H9 (cell line): ENCODE measurements around the gene INCENP. TPM values are rescaled to one million over a fixed set of nuclear protein-coding genes. Genes with fewer than 3 reads are reported as not detected.

Source experiments
- DNase-seq: peaks from one replicate; pipeline ENCODE4 v3.0.0-alpha.2; 2017
- H2AFZ ChIP-seq: one replicate; pipeline ENCODE4 v1.6.1; 2013; ENCODE audit warnings: mild to moderate bottlenecking, low read length, control low read depth, moderate library complexity
- H2AK5ac ChIP-seq: 2 replicates; pipeline ENCODE4 v1.6.1; 2013; ENCODE audit warnings: low read length, control low read depth, mixed read lengths; ENCODE audit not compliant: insufficient read length
- H2BK120ac ChIP-seq: one replicate; pipeline ENCODE4 v1.6.1; 2013; ENCODE audit warnings: low read depth, mild to moderate bottlenecking, low read length, control low read depth, inconsistent platforms; ENCODE audit not compliant: poor library complexity, severe bottlenecking
- H2BK12ac ChIP-seq: 2 replicates; pipeline ENCODE4 v1.6.1; 2013; ENCODE audit warnings: low read length, control low read depth, mixed read lengths, low read depth; ENCODE audit not compliant: insufficient read length
- H2BK15ac ChIP-seq: 2 replicates; pipeline ENCODE4 v1.6.1; 2013; ENCODE audit warnings: low read depth, low read length, control low read depth
- H2BK20ac ChIP-seq: one replicate; pipeline ENCODE4 v1.6.1; 2013; ENCODE audit warnings: low read depth, mild to moderate bottlenecking, low read length, control low read depth, inconsistent platforms; ENCODE audit not compliant: poor library complexity, severe bottlenecking
- H2BK5ac ChIP-seq: 2 replicates; pipeline ENCODE4 v1.6.1; 2013; ENCODE audit warnings: low read length, control low read depth, mixed read lengths; ENCODE audit not compliant: insufficient read length
- H3K14ac ChIP-seq: 2 replicates; pipeline ENCODE4 v1.6.1; 2013; ENCODE audit warnings: low read length, control low read depth; ENCODE audit not compliant: insufficient read depth
- H3K18ac ChIP-seq: 2 replicates; pipeline ENCODE4 v1.6.1; 2013; ENCODE audit warnings: low read depth, mild to moderate bottlenecking, mixed read lengths, low read length, control low read depth; ENCODE audit not compliant: insufficient read length
- H3K23ac ChIP-seq: 2 replicates; pipeline ENCODE4 v1.6.1; 2013; ENCODE audit warnings: low read length, control low read depth, mixed read lengths, low read depth; ENCODE audit not compliant: insufficient read length
- H3K23me2 ChIP-seq: 2 replicates; pipeline ENCODE4 v1.6.1; 2013; ENCODE audit warnings: low read depth, mild to moderate bottlenecking, mixed read lengths, low read length, control low read depth; ENCODE audit not compliant: insufficient read length, poor library complexity, severe bottlenecking
- H3K27ac ChIP-seq: 2 replicates; pipeline ENCODE4 v1.5.1; 2013; ENCODE audit warnings: low read length, control low read depth, mixed read lengths, low read depth; ENCODE audit not compliant: insufficient read length
- H3K27me3 ChIP-seq: 2 replicates; pipeline ENCODE4 v1.6.1; 2013; ENCODE audit warnings: low read length, control low read depth, inconsistent platforms; ENCODE audit not compliant: insufficient read depth
- H3K4ac ChIP-seq: 2 replicates; pipeline ENCODE4 v1.6.1; 2013; ENCODE audit warnings: low read depth, mild to moderate bottlenecking, control low read depth, inconsistent platforms, low read length, moderate library complexity
- H3K4me1 ChIP-seq: 2 replicates; pipeline ENCODE4 v1.6.1; 2013; ENCODE audit warnings: low read length, control low read depth, inconsistent platforms; ENCODE audit not compliant: insufficient read depth
- H3K4me2 ChIP-seq: 2 replicates; pipeline ENCODE4 v1.6.1; 2013; ENCODE audit warnings: low read length, control low read depth, mixed read lengths; ENCODE audit not compliant: insufficient read length, insufficient read depth
- H3K56ac ChIP-seq: 2 replicates; pipeline ENCODE4 v1.6.1; 2013; ENCODE audit warnings: low read depth, mild to moderate bottlenecking, mixed read lengths, low read length, control low read depth; ENCODE audit not compliant: insufficient read length
- H3K79me1 ChIP-seq: 2 replicates; pipeline ENCODE4 v1.6.1; 2013; ENCODE audit warnings: low read depth, mild to moderate bottlenecking, moderate library complexity, low read length, control low read depth, inconsistent platforms; ENCODE audit not compliant: insufficient read depth, poor library complexity, severe bottlenecking
- H3K79me2 ChIP-seq: 2 replicates; pipeline ENCODE4 v1.6.1; 2013; ENCODE audit warnings: low read length, control low read depth, inconsistent platforms; ENCODE audit not compliant: insufficient read depth
- H3K9ac ChIP-seq: 2 replicates; pipeline ENCODE4 v1.6.1; 2013; ENCODE audit warnings: low read length, control low read depth, mixed read lengths; ENCODE audit not compliant: insufficient read length; ENCODE audit errors: extremely low read depth
- H3K9me3 ChIP-seq: one replicate; pipeline ENCODE4 v1.6.1; 2013; ENCODE audit warnings: low read depth, low read length, inconsistent platforms; ENCODE audit not compliant: control insufficient read depth
- H3T11ph ChIP-seq: one replicate; pipeline ENCODE4 v1.6.1; 2013; ENCODE audit warnings: mild to moderate bottlenecking, low read length, control low read depth, inconsistent platforms
- H4K20me1 ChIP-seq: one replicate; pipeline ENCODE4 v1.6.1; 2013; ENCODE audit not compliant: control insufficient read depth, insufficient read length, insufficient read depth
- H4K5ac ChIP-seq: 2 replicates; pipeline ENCODE4 v1.6.1; 2013; ENCODE audit warnings: low read depth, mild to moderate bottlenecking, mixed read lengths, low read length, control low read depth; ENCODE audit not compliant: insufficient read length
- H4K8ac ChIP-seq: replicated peaks from 2 replicates; pipeline ENCODE4 v1.6.1; 2013; ENCODE audit warnings: low read length, control low read depth, mixed read lengths, low read depth; ENCODE audit not compliant: insufficient read length
- H4K91ac ChIP-seq: 2 replicates; pipeline ENCODE4 v1.6.1; 2013; ENCODE audit warnings: low read depth, mild to moderate bottlenecking, moderate library complexity, mixed read lengths, low read length, control low read depth; ENCODE audit not compliant: insufficient read length
- H3K27ac Mint-ChIP-seq, 3 experiments: 2 replicates in 2 of 3; 3 replicates in 1 of 3; pipeline ENCODE4 v1.8.0; 2020 to 2021; ENCODE audit warnings: mixed read lengths in 3 of 3, mild to moderate bottlenecking in 1 of 3, moderate library complexity in 1 of 3
- H3K27me3 Mint-ChIP-seq: 2 replicates; pipeline ENCODE4 v1.8.0; 2021; ENCODE audit warnings: low read depth, mild to moderate bottlenecking, moderate library complexity, mixed read lengths
- H3K36me3 Mint-ChIP-seq, 3 experiments: 2 replicates in 2 of 3; 3 replicates in 1 of 3; pipeline ENCODE4 v1.8.0; 2020 to 2021; ENCODE audit warnings: low read depth in 3 of 3, mixed read lengths in 3 of 3; ENCODE audit not compliant: insufficient read depth in 1 of 3
- H3K4me1 Mint-ChIP-seq, 2 experiments: 2 replicates each; pipeline ENCODE4 v1.8.0; 2020; ENCODE audit warnings: mixed read lengths in 2 of 2
- H3K4me3 Mint-ChIP-seq, 2 experiments: 2 replicates in 1 of 2; 3 replicates in 1 of 2; pipeline ENCODE4 v1.8.0; 2020 to 2021; ENCODE audit warnings: mild to moderate bottlenecking in 2 of 2, mixed read lengths in 2 of 2, moderate library complexity in 1 of 2
- H3K9me3 Mint-ChIP-seq, 2 experiments: 2 replicates in 1 of 2; 3 replicates in 1 of 2; pipeline ENCODE4 v1.8.0; 2020; ENCODE audit warnings: mild to moderate bottlenecking in 2 of 2, mixed read lengths in 2 of 2, moderate library complexity in 1 of 2
- WGBS: extraction: QIAGEN DNeasy Blood & Tissue Kit; methylation state at CpG from one replicate; pipeline ENCODE4 v1.1.7; 2013; ENCODE audit warnings: missing lambda C conversion rate, low lambda C conversion rate, mixed read lengths; ENCODE audit not compliant: insufficient read length; ENCODE audit errors: extremely low coverage; 5-methylcytosine and 5-hydroxymethylcytosine counted together
- total RNA-seq: library from RNA; stranded (reverse); gene quantifications from 2 replicates; pipeline ENCODE4 v1.2.1, GENCODE V29; 2021
- TF ChIP-seq, protein P1 (sequence below): fragments of 200-600 bp; sonication (generic); conservative IDR thresholded peaks from 3 replicates; pipeline ENCODE4 v1.8.0; 2021; ENCODE audit warnings: antibody characterized with exemption, mild to moderate bottlenecking

The INCENP gene
- total RNA-seq, 1 experiment from 2014 or later = 99.9 TPM

- H3K27ac ChIP-seq = no peak overlapping the region
- H3K9ac ChIP-seq = no peak overlapping the region
- no peak overlapping the region for H3K4me3 Mint-ChIP-seq
- TF ChIP-seq, protein P1, sequence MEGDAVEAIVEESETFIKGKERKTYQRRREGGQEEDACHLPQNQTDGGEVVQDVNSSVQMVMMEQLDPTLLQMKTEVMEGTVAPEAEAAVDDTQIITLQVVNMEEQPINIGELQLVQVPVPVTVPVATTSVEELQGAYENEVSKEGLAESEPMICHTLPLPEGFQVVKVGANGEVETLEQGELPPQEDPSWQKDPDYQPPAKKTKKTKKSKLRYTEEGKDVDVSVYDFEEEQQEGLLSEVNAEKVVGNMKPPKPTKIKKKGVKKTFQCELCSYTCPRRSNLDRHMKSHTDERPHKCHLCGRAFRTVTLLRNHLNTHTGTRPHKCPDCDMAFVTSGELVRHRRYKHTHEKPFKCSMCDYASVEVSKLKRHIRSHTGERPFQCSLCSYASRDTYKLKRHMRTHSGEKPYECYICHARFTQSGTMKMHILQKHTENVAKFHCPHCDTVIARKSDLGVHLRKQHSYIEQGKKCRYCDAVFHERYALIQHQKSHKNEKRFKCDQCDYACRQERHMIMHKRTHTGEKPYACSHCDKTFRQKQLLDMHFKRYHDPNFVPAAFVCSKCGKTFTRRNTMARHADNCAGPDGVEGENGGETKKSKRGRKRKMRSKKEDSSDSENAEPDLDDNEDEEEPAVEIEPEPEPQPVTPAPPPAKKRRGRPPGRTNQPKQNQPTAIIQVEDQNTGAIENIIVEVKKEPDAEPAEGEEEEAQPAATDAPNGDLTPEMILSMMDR = no peak
- H3K27ac Mint-ChIP-seq = peak overlapping the region in 1 of 3 experiments; percentile 59; a peak in 2 of 7 replicates
- H3K56ac ChIP-seq = no peak overlapping the region
- H3K4me1 Mint-ChIP-seq = no peaks in the 10 kb centered on the region
- H3K9me3 Mint-ChIP-seq = no peaks in the 10 kb centered on the region; a peak in 1 of 5 replicates
- H2BK120ac ChIP-seq = no peak overlapping the region
- no peak overlapping the region for H4K8ac ChIP-seq
- H2AFZ ChIP-seq = no peak overlapping the region
- no peaks in the 10 kb centered on the region for H3K27me3 ChIP-seq
- no CpG with 5 or more reads among the region's 10 CpGs for WGBS
- H4K20me1 ChIP-seq = no peaks in the 10 kb centered on the region
- no peak overlapping the region for H3K23ac ChIP-seq
- no peak overlapping the region for H2BK20ac ChIP-seq
- no peaks in the 10 kb centered on the region for H3K79me2 ChIP-seq
- no peak overlapping the region for H4K91ac ChIP-seq
- H3K27me3 Mint-ChIP-seq = no peaks in the 10 kb centered on the region
- peaks cover 54 to 75% (median 72%) of the 10 kb centered on the region in 3 experiments for H3K36me3 Mint-ChIP-seq
- no peaks in the 10 kb centered on the region for H3K23me2 ChIP-seq
- H2BK15ac ChIP-seq = no peak overlapping the region
- H3K4me1 ChIP-seq = no peaks in the 10 kb centered on the region
- DNase-seq = no peak
- no peak overlapping the region for H4K5ac ChIP-seq
- H3K14ac ChIP-seq = no peak overlapping the region
- no peaks in the 10 kb centered on the region for H3K9me3 ChIP-seq
- H2AK5ac ChIP-seq = no peak overlapping the region
- no peak overlapping the region for H2BK5ac ChIP-seq
- no peaks in the 10 kb centered on the region for H3K79me1 ChIP-seq
- H3K18ac ChIP-seq = no peak overlapping the region
- no peak overlapping the region for H3K4me2 ChIP-seq
- H3K4ac ChIP-seq = no peak overlapping the region
- H3T11ph ChIP-seq = no peak overlapping the region
- no peak overlapping the region for H2BK12ac ChIP-seq
These were observed 27.3 kb downstream of the INCENP start for GRCh38 chr11:62150887-62151736.
